WTC11 (cell line): ENCODE results near the gene C10orf90. TPM values are rescaled to one million over a fixed set of nuclear protein-coding genes. Genes with fewer than 3 reads are reported as not detected.

Experiments used
- ATAC-seq: fragments of 200-7000 bp; cut with Tn5 transposase; 2 replicates; pipeline ENCODE4 v1.10.0; 2021; ENCODE audit warnings: mild to moderate bottlenecking, moderate library complexity
- CTCF ChIA-PET: fragments of 300-600 bp; sonication (Branson Sonifier 250); formaldehyde crosslinking; loops from one replicate; lab custom pipeline; 2021; ENCODE audit warnings: antibody characterized with exemption; lab: Charles Lee
- POLR2A ChIA-PET: fragments of 350-600 bp; sonication (Branson Sonifier 250); formaldehyde crosslinking; loops from one replicate; lab custom pipeline; 2021; ENCODE audit warnings: antibody characterized with exemption; lab: Charles Lee
- DNase-seq: peaks from one replicate; pipeline ENCODE4 v3.0.0; 2021; ENCODE audit warnings: low spot score
- H3K27ac Mint-ChIP-seq: 2 replicates; pipeline ENCODE4 v1.8.0; 2021; ENCODE audit warnings: mixed read lengths
- H3K27me3 Mint-ChIP-seq: 2 replicates; pipeline ENCODE4 v1.8.0; 2021; ENCODE audit warnings: low read depth, mild to moderate bottlenecking, moderate library complexity, mixed read lengths
- H3K36me3 Mint-ChIP-seq: 2 replicates; pipeline ENCODE4 v1.8.0; 2021; ENCODE audit warnings: mixed read lengths
- H3K4me1 Mint-ChIP-seq: 2 replicates; pipeline ENCODE4 v1.8.0; 2022; ENCODE audit warnings: mixed read lengths
- H3K4me3 Mint-ChIP-seq: 2 replicates; pipeline ENCODE4 v1.8.0; 2021; ENCODE audit warnings: mild to moderate bottlenecking, moderate library complexity, mixed read lengths
- H3K9me3 Mint-ChIP-seq: 2 replicates; pipeline ENCODE4 v1.8.0; 2021; ENCODE audit warnings: mixed read lengths
- CTCF ChIP-seq: fragments of 200-600 bp; IDR thresholded peaks from 2 replicates; pipeline ENCODE4 v1.8.0; 2022; ENCODE audit warnings: antibody characterized with exemption
- ELF4 ChIP-seq: sonication (generic); formaldehyde crosslinking; IDR thresholded peaks from 2 replicates; pipeline ENCODE4 v1.8.1; 2022; ENCODE audit warnings: low read depth, mild to moderate bottlenecking, moderate library complexity, missing genetic modification reagents
- FOXP4 ChIP-seq: sonication (generic); formaldehyde crosslinking; IDR thresholded peaks from 2 replicates; pipeline ENCODE4 v1.8.0; 2022; ENCODE audit warnings: mild to moderate bottlenecking, missing genetic modification reagents
- NFYB ChIP-seq: sonication (generic); formaldehyde crosslinking; conservative IDR thresholded peaks from 2 replicates; pipeline ENCODE4 v1.8.0; 2022; ENCODE audit warnings: low read depth, missing genetic modification reagents
- RORB ChIP-seq: fragments of 250-450 bp; sonication (Bioruptor Pico); IDR thresholded peaks from 2 replicates; pipeline ENCODE4 v1.9.0; 2021; ENCODE audit warnings: mild to moderate bottlenecking
- ZBTB21 ChIP-seq: sonication (generic); formaldehyde crosslinking; IDR thresholded peaks from 2 replicates; pipeline ENCODE4 v1.8.1; 2023; ENCODE audit warnings: mild to moderate bottlenecking, missing genetic modification reagents, borderline replicate concordance
- ZNF281 ChIP-seq: sonication (generic); formaldehyde crosslinking; IDR thresholded peaks from 2 replicates; pipeline ENCODE4 v1.8.0; 2023; ENCODE audit warnings: mild to moderate bottlenecking, missing genetic modification reagents
- ZNF423 ChIP-seq: fragments of 250-450 bp; sonication (Bioruptor Pico); IDR thresholded peaks from 2 replicates; pipeline ENCODE4 v2.1.2; 2022; ENCODE audit warnings: mild to moderate bottlenecking, moderate library complexity
- total RNA-seq: library from RNA; stranded (reverse); gene quantifications from 3 replicates; pipeline ENCODE4 v1.2.3, GENCODE V29; 2021
- TF ChIP-seq, protein P1 (sequence below): sonication (generic); formaldehyde crosslinking; IDR thresholded peaks from 2 replicates; pipeline ENCODE4 v1.8.0; 2022; ENCODE audit warnings: missing genetic modification reagents
- TF ChIP-seq, protein P2 (sequence below): sonication (generic); formaldehyde crosslinking; IDR thresholded peaks from 2 replicates; pipeline ENCODE4 v1.8.1; 2022; ENCODE audit warnings: mild to moderate bottlenecking, moderate library complexity, missing genetic modification reagents

C10orf90 gene
- total RNA-seq, 1 experiment from 2014 or later = 0.85 TPM

GRCh38 chr10:126387931-126388911, 282.3 kb downstream of the C10orf90 start, which contains the start of gene ADAM12 (continued):
- TF ChIP-seq ZNF281 (CRISPR knock-in tag) (no peak), CTCF (no peak)
- TF ChIP-seq, all 79 proteins: peak for 5

GRCh38 chr10:126387041-126387921, 283.2 kb downstream of the C10orf90 start:
- CTCF ChIA-PET = interaction anchor here (0.6 to 2.8 kb wide), 16 partner anchors 16 to 453 kb away, joined by 3 to 20 read pairs (median 3); no protein-coding TSS in a partner anchor
- H3K27ac Mint-ChIP-seq = no peak overlapping the region
- ATAC-seq (peak; percentile 57), DNase-seq (peak; percentile 80)
- H3K27me3 Mint-ChIP-seq = peaks cover 53% of the 10 kb centered on the region
- peak overlapping the region; percentile 86 for H3K4me3 Mint-ChIP-seq
- no peaks in the 10 kb centered on the region for H3K36me3 Mint-ChIP-seq
- H3K9me3 Mint-ChIP-seq = no peaks in the 10 kb centered on the region
- peak; percentile 67 for TF ChIP-seq CTCF
- TF ChIP-seq ELF4 (CRISPR knock-in tag) = no peak
- no peak for TF ChIP-seq RORB (CRISPR knock-in tag)
- TF ChIP-seq, protein P1, sequence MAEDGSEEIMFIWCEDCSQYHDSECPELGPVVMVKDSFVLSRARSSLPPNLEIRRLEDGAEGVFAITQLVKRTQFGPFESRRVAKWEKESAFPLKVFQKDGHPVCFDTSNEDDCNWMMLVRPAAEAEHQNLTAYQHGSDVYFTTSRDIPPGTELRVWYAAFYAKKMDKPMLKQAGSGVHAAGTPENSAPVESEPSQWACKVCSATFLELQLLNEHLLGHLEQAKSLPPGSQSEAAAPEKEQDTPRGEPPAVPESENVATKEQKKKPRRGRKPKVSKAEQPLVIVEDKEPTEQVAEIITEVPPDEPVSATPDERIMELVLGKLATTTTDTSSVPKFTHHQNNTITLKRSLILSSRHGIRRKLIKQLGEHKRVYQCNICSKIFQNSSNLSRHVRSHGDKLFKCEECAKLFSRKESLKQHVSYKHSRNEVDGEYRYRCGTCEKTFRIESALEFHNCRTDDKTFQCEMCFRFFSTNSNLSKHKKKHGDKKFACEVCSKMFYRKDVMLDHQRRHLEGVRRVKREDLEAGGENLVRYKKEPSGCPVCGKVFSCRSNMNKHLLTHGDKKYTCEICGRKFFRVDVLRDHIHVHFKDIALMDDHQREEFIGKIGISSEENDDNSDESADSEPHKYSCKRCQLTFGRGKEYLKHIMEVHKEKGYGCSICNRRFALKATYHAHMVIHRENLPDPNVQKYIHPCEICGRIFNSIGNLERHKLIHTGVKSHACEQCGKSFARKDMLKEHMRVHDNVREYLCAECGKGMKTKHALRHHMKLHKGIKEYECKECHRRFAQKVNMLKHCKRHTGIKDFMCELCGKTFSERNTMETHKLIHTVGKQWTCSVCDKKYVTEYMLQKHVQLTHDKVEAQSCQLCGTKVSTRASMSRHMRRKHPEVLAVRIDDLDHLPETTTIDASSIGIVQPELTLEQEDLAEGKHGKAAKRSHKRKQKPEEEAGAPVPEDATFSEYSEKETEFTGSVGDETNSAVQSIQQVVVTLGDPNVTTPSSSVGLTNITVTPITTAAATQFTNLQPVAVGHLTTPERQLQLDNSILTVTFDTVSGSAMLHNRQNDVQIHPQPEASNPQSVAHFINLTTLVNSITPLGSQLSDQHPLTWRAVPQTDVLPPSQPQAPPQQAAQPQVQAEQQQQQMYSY = 0 out of 2 replicates have a peak, but pooled peaks have one; percentile 22
- TF ChIP-seq ZBTB21 (CRISPR knock-in tag) = no peak
- no peak for TF ChIP-seq NFYB (CRISPR knock-in tag)
- TF ChIP-seq ZNF423 (CRISPR knock-in tag) = no peak
- TF ChIP-seq, protein P2, sequence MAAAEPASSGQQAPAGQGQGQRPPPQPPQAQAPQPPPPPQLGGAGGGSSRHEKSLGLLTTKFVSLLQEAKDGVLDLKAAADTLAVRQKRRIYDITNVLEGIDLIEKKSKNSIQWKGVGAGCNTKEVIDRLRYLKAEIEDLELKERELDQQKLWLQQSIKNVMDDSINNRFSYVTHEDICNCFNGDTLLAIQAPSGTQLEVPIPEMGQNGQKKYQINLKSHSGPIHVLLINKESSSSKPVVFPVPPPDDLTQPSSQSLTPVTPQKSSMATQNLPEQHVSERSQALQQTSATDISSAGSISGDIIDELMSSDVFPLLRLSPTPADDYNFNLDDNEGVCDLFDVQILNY = 0 out of 2 replicates have a peak, but pooled peaks have one; percentile 15
- TF ChIP-seq FOXP4 (CRISPR knock-in tag) = no peak
- POLR2A ChIA-PET = interaction anchor here (0.5 kb wide), 1 partner anchor 428 kb away, joined by 5 read pairs; no protein-coding TSS in a partner anchor
- H3K4me1 Mint-ChIP-seq = peaks cover 26% of the 10 kb centered on the region
